ENCODE results near the gene GORAB. TPM values are rescaled to one million over a fixed set of nuclear protein-coding genes. Genes with fewer than 3 reads are reported as not detected.

The GORAB gene
- total RNA-seq, 2 experiments from 2014 or later, result 23.0 to 26.6 TPM

- DNase-seq (no peak), ATAC-seq (ENCODE audit: poor library complexity) (no peak)
- H3K4me3 ChIP-seq (ENCODE audit: low read length), result no peak overlapping the region
- no peak overlapping the region for H3K27ac Mint-ChIP-seq
- H3K9me3 ChIP-seq (ENCODE audit: control insufficient read depth in 1 of 2, insufficient read depth in 1 of 2, low read length in 2 of 2), result peaks cover 0 to 9% of the 10 kb centered on the region in 2 experiments
- no peak overlapping the region for H3K27ac ChIP-seq (ENCODE audit: low read depth in 1 of 2, low read length in 2 of 2)
- no peaks in the 10 kb centered on the region for H3K36me3 ChIP-seq (ENCODE audit: insufficient read depth, low read length)
- POLR2A ChIA-PET, result no interaction called here
- H3K4me3 Mint-ChIP-seq, result no peak overlapping the region
- peaks cover 3% of the 10 kb centered on the region for H3K36me3 Mint-ChIP-seq (ENCODE audit: low read depth)
- TF ChIP-seq CTCF (IDR thresholded peaks at IDR 0.05), result no peak
- H3K27me3 Mint-ChIP-seq, result peaks cover 20% of the 10 kb centered on the region
- H3K9me3 Mint-ChIP-seq, result peaks cover 4% of the 10 kb centered on the region
- H3K27me3 ChIP-seq (ENCODE audit: control insufficient read depth in 1 of 2, insufficient read depth in 2 of 2, low read length in 2 of 2), result peaks cover 0 to 2% of the 10 kb centered on the region in 2 experiments
- H3K4me1 ChIP-seq (ENCODE audit: insufficient read depth, low read length), result peaks cover 4% of the 10 kb centered on the region
- CTCF ChIA-PET, result no interaction called here
- intact Hi-C loops (cut with DNase I, micrococcal nuclease), result no loop called here
- H3K4me1 Mint-ChIP-seq (ENCODE audit: low read depth), result peaks cover 10% of the 10 kb centered on the region
These were observed 35.2 kb downstream of the GORAB start for GRCh38 chr1:170567214-170567613.

DNA sequence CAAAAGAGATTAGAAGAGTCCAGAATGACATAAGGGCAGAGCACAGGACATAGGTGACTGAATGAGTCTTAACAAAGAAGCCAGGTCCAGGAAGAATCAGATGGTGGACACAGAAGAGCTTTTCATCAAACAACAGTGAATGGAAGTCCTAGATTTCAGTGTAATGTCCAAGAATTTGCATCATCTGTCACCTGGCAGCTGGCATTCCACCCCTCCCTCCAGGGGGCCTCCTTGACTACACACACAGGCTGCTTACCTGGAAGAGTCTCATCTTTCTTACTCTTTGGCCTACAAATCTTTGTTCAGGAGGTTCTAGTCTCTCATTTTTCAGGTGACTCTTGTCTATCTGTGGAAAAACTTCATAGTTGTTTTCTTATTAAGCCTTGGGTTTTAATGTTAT, 36.2 kb downstream of the GORAB start:
- Histone ChIP-seq H3K27ac (ENCODE audit: low read depth in 1 of 2, low read length in 2 of 2) (no peak overlapping the region), H3K4me1 (ENCODE audit: insufficient read depth, low read length) (no peaks in the 10 kb centered on the region), H3K27me3 (ENCODE audit: control insufficient read depth in 1 of 2, insufficient read depth in 2 of 2, low read length in 2 of 2) (peaks cover 0 to 2% of the 10 kb centered on the region in 2 experiments), H3K9me3 (ENCODE audit: control insufficient read depth in 1 of 2, insufficient read depth in 1 of 2, low read length in 2 of 2) (peaks cover 0 to 9% of the 10 kb centered on the region in 2 experiments), H3K4me3 (ENCODE audit: low read length) (no peak overlapping the region), H3K36me3 (ENCODE audit: insufficient read depth, low read length) (no peaks in the 10 kb centered on the region)
- peaks cover 1% of the 10 kb centered on the region for H3K4me1 Mint-ChIP-seq (ENCODE audit: low read depth)
- H3K9me3 Mint-ChIP-seq, result peaks cover 6% of the 10 kb centered on the region
- intact Hi-C loops (cut with DNase I, micrococcal nuclease), result no loop called here
- no peak for DNase-seq
- ATAC-seq (ENCODE audit: poor library complexity), result no peak
- H3K27me3 Mint-ChIP-seq, result peaks cover 21% of the 10 kb centered on the region
- ChIA-PET CTCF (no interaction called here), POLR2A (no interaction called here)
- no peak for TF ChIP-seq CTCF (IDR thresholded peaks at IDR 0.05)
- peaks cover under 1% of the 10 kb centered on the region for H3K36me3 Mint-ChIP-seq (ENCODE audit: low read depth)
- H3K27ac Mint-ChIP-seq, result no peak overlapping the region
- H3K4me3 Mint-ChIP-seq, result no peak overlapping the region

DNA sequence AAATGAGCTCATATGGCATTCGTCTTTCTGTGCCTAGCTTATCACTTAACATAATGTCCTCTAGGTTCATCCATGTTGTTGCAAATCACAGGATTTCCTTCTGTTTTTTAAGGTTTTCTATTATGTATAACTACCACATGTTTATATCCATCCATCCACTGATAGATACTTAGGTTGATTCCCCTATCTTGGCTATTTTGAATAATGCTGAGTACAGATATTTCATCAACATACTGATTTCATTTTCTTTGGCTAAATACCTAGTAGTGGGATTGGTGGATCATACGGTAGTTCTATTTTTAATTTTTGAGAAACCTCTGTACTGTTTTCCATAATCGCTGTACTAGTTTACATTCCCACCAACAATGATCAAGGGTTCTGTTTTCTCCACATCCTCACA, 45.0 kb downstream of the GORAB start:
- CTCF ChIA-PET, result no interaction called here
- no peak for DNase-seq
- Mint-ChIP-seq H3K4me1 (ENCODE audit: low read depth) (no peaks in the 10 kb centered on the region), H3K27me3 (peaks cover 32% of the 10 kb centered on the region), H3K9me3 (peaks cover 7% of the 10 kb centered on the region), H3K36me3 (ENCODE audit: low read depth) (no peaks in the 10 kb centered on the region), H3K27ac (no peak overlapping the region), H3K4me3 (no peak overlapping the region)
- no peaks in the 10 kb centered on the region for H3K9me3 ChIP-seq (ENCODE audit: control insufficient read depth in 1 of 2, insufficient read depth in 1 of 2, low read length in 2 of 2)
- peaks cover 6 to 8% of the 10 kb centered on the region in 2 experiments for H3K27me3 ChIP-seq (ENCODE audit: control insufficient read depth in 1 of 2, insufficient read depth in 2 of 2, low read length in 2 of 2)
- no peak overlapping the region for H3K4me3 ChIP-seq (ENCODE audit: low read length)
- no peaks in the 10 kb centered on the region for H3K36me3 ChIP-seq (ENCODE audit: insufficient read depth, low read length)
- POLR2A ChIA-PET, result no interaction called here
- no peak for ATAC-seq (ENCODE audit: poor library complexity)
- H3K4me1 ChIP-seq (ENCODE audit: insufficient read depth, low read length), result no peaks in the 10 kb centered on the region
- no peak overlapping the region for H3K27ac ChIP-seq (ENCODE audit: low read depth in 1 of 2, low read length in 2 of 2)
- no peak for TF ChIP-seq CTCF (IDR thresholded peaks at IDR 0.05)
- intact Hi-C loops (cut with DNase I, micrococcal nuclease), result no loop called here

Measured in CD4-positive, alpha-beta T cell (primary cell).